HL-60 (cell line): ENCODE data around the gene CES3.

Experiments
- DNase-seq, 2 experiments: peaks; one replicate each; pipeline ENCODE4 v3.0.0-alpha.2; 2010 to 2020; ENCODE audit warnings: low read depth in 1 of 2, low spot score in 1 of 2
- H3K27ac ChIP-seq: fragments of 250-450 bp; sonication (Bioruptor Pico); replicated peaks from 2 replicates; pipeline ENCODE4 v1.5.1; 2020; ENCODE audit warnings: mild to moderate bottlenecking, moderate library complexity
- H3K27me3 ChIP-seq: fragments of 250-450 bp; sonication (Bioruptor Pico); 2 replicates; pipeline ENCODE4 v1.5.1; 2021; ENCODE audit warnings: mild to moderate bottlenecking, moderate library complexity; ENCODE audit not compliant: insufficient read depth, poor library complexity, severe bottlenecking
- H3K4me3 ChIP-seq: replicated peaks from 2 replicates; pipeline ENCODE4 v1.5.1; 2011; ENCODE audit warnings: mild to moderate bottlenecking, control low read depth, low read length; ENCODE audit not compliant: insufficient read depth
- CTCF ChIP-seq: IDR thresholded peaks from one replicate; pipeline ENCODE4 v1.5.1; 2011; ENCODE audit warnings: low read length, control low read depth, inconsistent platforms; ENCODE audit not compliant: insufficient read depth
- GABPA ChIP-seq: IDR thresholded peaks from 2 replicates; pipeline ENCODE4 v1.6.1; 2012; ENCODE audit warnings: low read depth
- POLR2AphosphoS5 ChIP-seq: IDR thresholded peaks from 2 replicates; pipeline ENCODE4 v1.6.1; 2012; ENCODE audit warnings: low read depth
- REST ChIP-seq: IDR thresholded peaks from 2 replicates; pipeline ENCODE4 v1.6.1; 2012; ENCODE audit warnings: low read depth; ENCODE audit not compliant: insufficient replicate concordance
- SPI1 ChIP-seq: IDR thresholded peaks from 2 replicates; pipeline ENCODE4 v1.6.1; 2012; ENCODE audit warnings: low read depth, mild to moderate bottlenecking, borderline replicate concordance

Gene CES3

GRCh38 chr16:66960270-66960669, 796 bp upstream of the CES3 start:
- no peak for TF ChIP-seq REST
- TF ChIP-seq GABPA = no peak
- TF ChIP-seq POLR2AphosphoS5 = no peak
- no peak for TF ChIP-seq SPI1
- TF ChIP-seq CTCF = no peak
- H3K27me3 ChIP-seq = no peaks in the 10 kb centered on the region
- DNase-seq = no peak
- H3K4me3 ChIP-seq = no peak overlapping the region
- no peak overlapping the region for H3K27ac ChIP-seq

- H3K27ac ChIP-seq = peak overlapping the region; percentile 13; the same call in 1 of the 2 replicates
- no peak for DNase-seq
- TF ChIP-seq GABPA = no peak
- TF ChIP-seq POLR2AphosphoS5 = no peak
- TF ChIP-seq SPI1 = no peak
- no peak for TF ChIP-seq REST
- TF ChIP-seq CTCF = no peak
- no peaks in the 10 kb centered on the region for H3K27me3 ChIP-seq
- H3K4me3 ChIP-seq = no peak overlapping the region
Measured at GRCh38 chr16:66961914-66962313, 848 bp downstream of the CES3 start.

GRCh38 chr16:66964049-66964448, 3.0 kb downstream of the CES3 start:
- DNase-seq = no peak
- Histone ChIP-seq H3K4me3 (no peak overlapping the region), H3K27ac (no peak overlapping the region), H3K27me3 (no peaks in the 10 kb centered on the region)
- TF ChIP-seq POLR2AphosphoS5 = no peak
- no peak for TF ChIP-seq CTCF
- TF ChIP-seq SPI1 = no peak

GRCh38 chr16:66968847-66969246, 7.8 kb downstream of the CES3 start:
- no peak for DNase-seq
- Histone ChIP-seq H3K4me3 (no peak overlapping the region), H3K27me3 (no peaks in the 10 kb centered on the region), H3K27ac (no peak overlapping the region)
- TF ChIP-seq POLR2AphosphoS5 (no peak), REST (no peak), CTCF (no peak), SPI1 (no peak), GABPA (no peak)
